Stimulated activated CD4-positive, alpha-beta T cell treated with anti-CD3 and anti-CD28 coated beads, TNF-alpha, amount 100 ng/mL, for 1 hour (primary cell): Measurements from ENCODE around the gene MEN1.

ENCODE experiments used
- DNase-seq, 3 donors: peaks; one replicate each; pipeline ENCODE4 v3.0.0-alpha.2; 2020; ENCODE audit warnings: low read depth in 3 of 3, low spot score in 1 of 3

The MEN1 gene

DNA sequence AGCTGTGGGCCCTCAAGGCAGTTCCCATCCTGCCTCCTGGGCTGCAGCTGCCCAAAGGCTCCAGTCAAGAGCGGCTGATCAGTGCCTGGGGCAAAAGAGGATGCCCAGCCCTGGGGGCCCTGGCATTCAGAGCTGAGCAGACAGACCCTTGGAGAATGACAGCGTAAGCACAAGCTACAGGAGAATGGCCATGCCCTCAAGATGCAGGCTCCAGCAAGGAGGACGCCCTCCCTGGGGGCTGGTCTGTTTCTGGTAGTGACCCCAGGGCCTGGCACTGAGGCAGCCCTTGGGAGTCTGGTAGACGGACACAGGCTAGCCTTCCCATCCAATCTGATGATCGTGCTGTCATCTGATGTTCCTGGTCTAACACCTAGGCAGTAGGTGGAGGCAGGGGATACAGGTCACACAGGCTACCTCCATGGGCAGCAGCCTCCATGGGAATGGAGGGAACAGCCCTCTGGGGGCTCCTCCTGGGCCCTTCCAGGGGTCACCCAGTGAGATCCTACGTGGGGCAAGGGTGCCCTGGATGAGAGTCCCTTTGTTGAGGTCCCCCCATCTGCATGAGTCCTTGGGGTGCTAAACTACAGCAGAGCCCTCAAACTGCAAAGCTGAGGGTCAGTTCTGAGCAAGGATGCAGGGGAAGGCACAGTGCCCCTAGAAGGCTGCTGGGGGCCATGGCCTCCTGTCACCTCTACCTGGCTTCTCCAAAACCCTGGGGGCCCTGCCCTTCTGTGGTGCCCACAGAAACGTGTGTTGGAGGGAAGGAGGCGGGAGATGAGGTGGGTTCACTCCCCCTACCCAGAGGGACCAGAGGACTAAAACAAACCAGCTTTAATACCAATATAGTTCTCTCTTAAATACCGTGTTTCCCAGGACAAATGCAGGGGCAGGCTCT is 21.8 kb downstream of the MEN1 start:
- DNase-seq: no peak

GRCh38 chr11:64787526-64788320 is 22.6 kb downstream of the MEN1 start:
- DNase-seq: peak in 2 of 3 donors; percentile 34 to 49

- DNase-seq: no peak
Observed at GRCh38 chr11:64786308-64786707, 24.0 kb downstream of the MEN1 start.

- DNase-seq: no peak
Observed at GRCh38 chr11:64784813-64785581, 25.4 kb downstream of the MEN1 start.

- peak; percentile 90 to 99 (median 98) for DNase-seq
Observed at GRCh38 chr11:64778473-64779298, 31.7 kb downstream of the MEN1 start, which contains the start of gene SF1. Gene SF1 (minus strand): TSS chr11:64778542. CDS start chr11:64778392, 150 bp downstream.

DNA sequence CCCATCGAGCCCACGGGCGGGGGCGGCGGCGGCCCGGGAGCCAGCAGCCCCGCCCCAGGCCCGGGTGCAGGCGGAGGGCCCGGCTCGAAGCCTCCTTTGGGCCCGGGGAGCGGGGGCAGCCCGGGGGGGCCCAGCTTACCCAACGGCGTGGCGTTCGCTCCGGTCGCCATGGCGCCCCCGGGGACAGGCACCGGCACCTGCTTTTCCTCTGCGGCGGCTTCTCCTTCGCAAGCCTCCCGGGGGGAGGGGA is 32.2 kb downstream of the MEN1 start:
- no peak for DNase-seq

- DNase-seq: peak; percentile 47 to 72 (median 69)
Observed at GRCh38 chr11:64777449-64778222, 32.7 kb downstream of the MEN1 start.

- no peak for DNase-seq
Observed at GRCh38 chr11:64776875-64777274, 33.5 kb downstream of the MEN1 start.

DNA sequence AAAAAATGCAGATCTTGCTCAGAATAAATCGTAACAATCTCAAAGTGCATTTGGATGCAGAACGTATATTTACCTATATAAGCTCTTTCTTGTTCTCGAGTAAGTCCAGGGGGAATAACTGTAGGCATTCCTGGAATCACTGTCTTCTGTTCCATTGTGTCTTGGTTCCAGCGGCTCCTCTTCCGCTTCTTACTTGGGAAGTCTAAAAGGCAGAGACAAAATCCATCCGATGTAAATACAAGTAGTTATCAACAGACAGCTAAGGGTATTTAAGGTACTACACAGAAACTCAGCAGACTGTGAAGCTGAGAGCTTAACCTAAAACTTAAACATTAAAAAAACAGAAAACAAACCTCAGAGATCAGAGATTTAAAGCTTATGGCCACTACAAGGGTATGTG is 33.9 kb downstream of the MEN1 start:
- no peak for DNase-seq

DNA sequence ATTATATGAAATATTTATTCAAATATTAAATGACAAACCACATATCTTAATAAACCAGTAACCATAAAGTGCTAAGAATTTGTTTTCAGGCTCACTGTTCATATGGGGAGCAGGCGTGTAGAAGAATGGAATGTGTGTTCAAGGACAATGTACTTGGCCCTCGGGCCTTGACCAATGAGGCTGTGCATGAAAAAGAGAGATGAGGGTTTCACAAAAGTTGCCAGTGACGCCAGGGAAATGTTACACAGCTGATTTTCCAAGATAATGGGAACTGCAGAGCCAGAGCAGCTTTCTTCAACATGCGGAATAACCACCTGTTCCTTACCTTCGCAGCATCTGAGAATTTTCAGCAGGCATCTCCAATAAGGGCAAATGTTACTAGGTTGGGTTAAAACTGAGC is 36.2 kb downstream of the MEN1 start:
- DNase-seq: no peak

DNA sequence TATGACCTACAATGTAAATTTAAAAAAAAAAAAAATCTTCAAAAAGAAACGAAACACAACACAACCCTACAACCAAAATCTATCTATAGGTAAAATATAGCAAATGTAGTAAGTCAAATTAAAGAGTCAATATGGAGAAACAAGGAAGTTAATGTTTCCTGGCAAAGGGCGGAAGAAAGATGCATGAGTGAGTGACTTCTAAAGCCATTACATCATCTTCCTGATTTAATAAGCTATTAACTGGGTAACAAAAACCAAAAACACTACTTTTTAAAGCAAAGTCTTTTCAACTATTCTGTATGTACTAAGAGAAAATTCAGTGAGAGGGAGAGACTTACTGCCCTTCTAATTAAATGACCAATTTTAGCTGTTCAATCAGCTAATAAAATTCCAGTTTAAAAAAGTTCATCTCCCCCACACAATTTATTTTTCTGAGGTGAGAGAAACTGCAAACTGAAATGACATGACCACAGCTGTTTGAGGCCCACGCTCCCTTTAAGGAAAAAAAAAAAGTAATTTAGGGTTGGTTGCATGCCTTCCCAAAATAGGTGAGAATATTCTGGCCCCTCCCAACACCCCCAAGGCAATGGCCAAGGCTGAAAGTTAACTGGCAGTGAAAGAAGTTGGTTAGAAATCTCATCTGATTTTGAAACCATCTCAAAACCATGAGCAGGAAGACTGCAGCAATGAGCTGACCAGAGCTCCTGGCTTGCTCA is 37.9 kb downstream of the MEN1 start:
- DNase-seq: no peak

DNA sequence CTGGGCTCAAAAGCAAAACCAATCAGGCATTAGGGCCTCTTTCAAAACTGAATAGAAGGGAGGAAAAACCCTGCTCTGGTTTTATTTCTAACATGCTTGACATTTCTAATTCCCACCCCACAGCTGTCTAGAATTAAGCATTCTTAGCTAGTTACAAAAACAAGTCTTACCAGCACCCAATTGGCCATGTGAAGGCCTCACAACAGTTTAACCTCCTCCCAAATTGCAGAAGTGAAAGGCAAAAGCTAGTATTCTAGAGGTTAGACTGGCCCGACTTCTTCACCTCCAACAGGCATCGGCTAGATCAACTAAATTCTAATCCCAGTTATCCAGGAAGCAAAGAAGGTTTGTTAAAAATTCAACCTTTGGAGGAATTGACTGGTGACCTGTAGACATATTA is 38.5 kb downstream of the MEN1 start:
- DNase-seq: no peak

DNA sequence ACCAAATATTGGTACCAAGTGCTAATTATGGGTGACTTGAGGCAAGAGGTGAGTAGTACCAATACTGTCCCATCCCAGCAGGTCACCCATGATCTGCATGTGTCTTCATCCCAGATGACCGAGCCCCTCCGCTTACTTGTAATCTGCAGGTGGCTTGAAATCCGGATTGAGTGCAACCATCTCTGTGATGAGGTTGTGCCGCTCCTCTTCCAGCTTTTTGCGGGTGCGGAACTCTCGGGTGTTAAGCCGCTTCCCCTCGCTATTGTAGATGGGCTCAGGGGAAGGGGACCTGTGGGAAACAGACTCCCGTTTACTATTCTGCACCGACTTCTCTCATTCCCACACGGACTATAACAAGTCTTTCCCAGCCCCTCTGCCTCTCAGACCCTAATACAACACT is 40.2 kb downstream of the MEN1 start:
- no peak for DNase-seq

DNA sequence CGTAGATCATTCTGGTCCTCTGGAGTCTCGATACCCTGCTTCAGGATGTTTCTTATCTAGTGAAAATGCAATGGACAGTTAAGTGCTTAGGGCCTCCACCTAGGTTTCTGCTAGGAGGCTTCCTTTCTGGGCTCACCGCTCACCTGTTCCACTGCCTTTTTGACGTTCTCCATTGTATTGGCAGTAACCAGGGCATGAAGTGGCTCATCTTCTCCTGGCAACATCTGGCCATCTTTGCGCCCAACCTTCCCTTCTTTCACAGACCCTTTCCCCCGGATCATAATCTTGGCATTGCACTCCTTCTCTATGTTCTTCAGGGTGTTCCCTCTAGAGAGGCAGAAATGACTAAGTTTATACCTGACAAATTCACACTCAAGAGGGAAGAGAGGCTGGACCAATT is 41.1 kb downstream of the MEN1 start:
- no peak for DNase-seq

GRCh38 chr11:64768300-64768694 is 42.1 kb downstream of the MEN1 start:
- no peak for DNase-seq

GRCh38 chr11:64767344-64768299 is 42.7 kb downstream of the MEN1 start:
- peak; percentile 56 to 63 (median 56) for DNase-seq

DNA sequence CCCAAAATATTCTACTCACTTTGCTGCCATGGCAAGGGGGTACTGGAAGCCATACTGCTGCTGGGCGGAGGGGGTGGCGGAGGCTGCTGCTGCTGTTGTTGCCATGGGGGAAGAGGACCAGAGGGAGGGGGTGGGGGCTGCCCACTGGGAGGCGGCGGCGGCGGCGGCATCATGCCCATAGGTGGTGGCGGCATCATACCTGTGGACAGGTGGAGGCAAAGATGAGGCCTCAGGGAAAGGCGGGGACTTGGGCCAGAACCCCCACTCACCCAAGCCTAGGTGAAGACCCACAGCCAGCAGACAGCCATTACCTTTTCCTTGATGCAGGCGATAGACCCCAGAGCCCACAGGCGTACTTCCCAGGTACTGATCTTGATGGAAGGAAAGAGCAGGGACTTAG is 43.5 kb downstream of the MEN1 start:
- DNase-seq: no peak
